ENCODE data around the gene GAS5. TPM values are rescaled to one million over a fixed set of nuclear protein-coding genes. Genes with fewer than 3 reads are reported as not detected.

GAS5 gene
- total RNA-seq, 2 experiments from 2014 or later = 328 to 370 TPM

DNA sequence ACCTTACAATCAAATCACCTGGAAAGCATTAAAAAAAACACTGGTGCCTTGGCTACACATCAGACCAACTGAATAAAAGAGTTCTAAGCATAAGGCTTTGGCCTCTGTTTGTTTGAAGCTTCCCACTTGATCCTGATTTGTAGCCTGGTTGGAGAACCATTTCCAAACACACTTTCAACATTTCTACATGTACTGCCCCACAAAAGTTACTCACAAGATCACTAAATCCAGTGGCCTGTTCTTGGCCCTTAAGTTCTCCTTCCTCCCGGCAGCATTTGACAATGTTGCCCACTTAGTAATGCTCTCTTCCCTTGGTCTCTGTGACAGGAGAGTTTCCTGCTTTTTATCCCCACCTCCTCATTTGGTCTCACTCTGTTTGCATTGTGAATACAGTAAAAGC, 11.8 kb downstream of the GAS5 start:
- no peak for DNase-seq
- CTCF ChIA-PET = interaction anchor here (0.6 kb wide), 1 partner anchor 297 kb away, joined by 4 read pairs; no protein-coding TSS in a partner anchor
- H3K4me1 Mint-ChIP-seq = no peaks in the 10 kb centered on the region
- H3K36me3 Mint-ChIP-seq (ENCODE audit: low read depth) = peaks cover 44% of the 10 kb centered on the region
- no peaks in the 10 kb centered on the region for H3K9me3 Mint-ChIP-seq
- H3K27ac Mint-ChIP-seq = no peak overlapping the region
- no peak overlapping the region for H3K4me3 Mint-ChIP-seq
- POLR2A ChIA-PET = no interaction called here
- H3K27me3 Mint-ChIP-seq = no peaks in the 10 kb centered on the region

GRCh38 chr1:173853074-173853473, 14.7 kb downstream of the GAS5 start:
- Mint-ChIP-seq H3K27ac (no peak overlapping the region), H3K9me3 (no peaks in the 10 kb centered on the region), H3K36me3 (ENCODE audit: low read depth) (peaks cover 43% of the 10 kb centered on the region), H3K27me3 (no peaks in the 10 kb centered on the region), H3K4me3 (no peak overlapping the region), H3K4me1 (no peaks in the 10 kb centered on the region)
- no peak for DNase-seq
- POLR2A ChIA-PET = no interaction called here
- CTCF ChIA-PET = no interaction called here

- no peaks in the 10 kb centered on the region for H3K9me3 Mint-ChIP-seq
- CTCF ChIA-PET = interaction anchor here (1.0 kb wide), 1 partner anchor 8 kb away, joined by 3 read pairs; no protein-coding TSS in a partner anchor
- H3K4me3 Mint-ChIP-seq = no peak overlapping the region
- DNase-seq = no peak
- H3K36me3 Mint-ChIP-seq (ENCODE audit: low read depth) = peaks cover 38% of the 10 kb centered on the region
- no peaks in the 10 kb centered on the region for H3K4me1 Mint-ChIP-seq
- no peak overlapping the region for H3K27ac Mint-ChIP-seq
- no peaks in the 10 kb centered on the region for H3K27me3 Mint-ChIP-seq
- POLR2A ChIA-PET = interaction anchor here (0.6 to 0.7 kb wide), 2 partner anchors 8 to 11 kb away, joined by 5 to 7 read pairs; no protein-coding TSS in a partner anchor
Observed at GRCh38 chr1:173852105-173852504, 15.7 kb downstream of the GAS5 start.

DNA sequence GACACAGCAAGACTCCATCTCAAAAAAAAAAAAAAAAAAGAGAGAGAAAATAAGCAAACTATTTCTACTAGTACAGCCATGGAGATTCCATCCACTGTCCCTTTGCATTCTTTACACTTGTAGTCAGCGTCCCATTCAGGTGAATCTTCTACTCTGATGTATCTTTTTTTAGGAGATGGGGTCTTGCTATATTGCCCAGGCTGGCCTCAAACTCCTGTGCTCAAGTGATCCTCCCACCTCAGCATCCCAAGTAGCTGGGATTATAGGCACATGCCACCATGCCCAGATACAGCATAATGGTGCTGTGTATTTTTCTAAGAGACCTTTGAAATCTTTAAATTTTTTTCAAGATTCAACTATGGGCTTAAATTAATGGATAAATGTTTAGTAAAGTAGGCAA, 35.0 kb downstream of the GAS5 start:
- Mint-ChIP-seq H3K27me3 (no peaks in the 10 kb centered on the region), H3K36me3 (ENCODE audit: low read depth) (peaks cover 33% of the 10 kb centered on the region), H3K9me3 (no peaks in the 10 kb centered on the region), H3K4me3 (no peak overlapping the region), H3K4me1 (peaks cover 7% of the 10 kb centered on the region), H3K27ac (no peak overlapping the region)
- CTCF ChIA-PET = no interaction called here
- POLR2A ChIA-PET = no interaction called here
- no peak for DNase-seq

GRCh38 chr1:173827611-173828010, 40.2 kb downstream of the GAS5 start:
- POLR2A ChIA-PET = no interaction called here
- Mint-ChIP-seq H3K9me3 (no peaks in the 10 kb centered on the region), H3K36me3 (ENCODE audit: low read depth) (peaks cover 32% of the 10 kb centered on the region), H3K27me3 (no peaks in the 10 kb centered on the region), H3K27ac (no peak overlapping the region), H3K4me1 (peaks cover 42% of the 10 kb centered on the region), H3K4me3 (no peak overlapping the region)
- CTCF ChIA-PET = interaction anchor here (1.1 kb wide), 1 partner anchor 41 kb away, joined by 4 read pairs; the partner anchor contains the start of gene ZBTB37
- DNase-seq = no peak

DNA sequence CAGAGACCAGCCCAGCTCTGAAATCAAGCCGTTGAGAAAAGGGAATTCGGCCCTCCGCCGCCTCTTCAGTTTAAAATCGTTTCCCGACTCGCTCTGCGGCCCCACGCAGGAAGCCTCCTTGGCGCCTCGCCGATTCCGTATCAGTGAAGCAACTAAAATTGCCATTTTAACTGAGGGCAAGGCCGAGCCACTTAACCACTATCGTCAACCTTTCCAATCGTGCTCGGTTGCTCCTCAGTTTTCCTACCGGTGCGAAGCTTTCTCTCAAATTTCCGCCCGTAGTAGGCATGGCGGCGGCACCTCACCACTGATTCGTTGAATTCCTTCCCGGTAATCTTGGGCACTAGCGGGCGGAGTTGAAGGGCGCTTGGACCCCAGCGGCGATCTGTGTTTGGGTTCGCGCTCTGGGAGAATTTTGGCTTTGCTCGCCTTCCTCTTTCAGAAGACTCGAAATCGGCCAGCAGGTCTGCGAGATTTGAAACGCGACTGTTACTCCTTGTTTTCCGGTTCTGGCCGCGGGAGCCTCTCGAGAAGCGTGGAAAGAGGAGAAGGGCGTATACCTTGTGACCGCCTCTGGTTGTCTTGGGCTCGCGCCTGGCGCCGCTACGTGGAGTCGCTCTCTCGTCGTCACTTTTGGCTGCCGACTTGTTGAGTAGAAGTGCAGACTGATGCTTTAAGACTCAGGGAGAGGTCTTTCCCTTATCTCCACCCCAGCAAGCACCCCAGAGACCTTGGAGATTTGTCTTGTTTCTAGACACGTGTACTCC, 43.3 kb downstream of the GAS5 start, which contains the start of the genes CENPL and DARS2:
Gene CENPL (minus strand): TSS at position 569 of the 767 bp plus-strand sequence. CDS start 13,584 bp downstream, outside the sequence.
Gene DARS2 (plus strand): TSS at position 359 of the 767 bp plus-strand sequence. CDS start 557 bp downstream, outside the sequence.
- peak; percentile 95 for DNase-seq

DNA sequence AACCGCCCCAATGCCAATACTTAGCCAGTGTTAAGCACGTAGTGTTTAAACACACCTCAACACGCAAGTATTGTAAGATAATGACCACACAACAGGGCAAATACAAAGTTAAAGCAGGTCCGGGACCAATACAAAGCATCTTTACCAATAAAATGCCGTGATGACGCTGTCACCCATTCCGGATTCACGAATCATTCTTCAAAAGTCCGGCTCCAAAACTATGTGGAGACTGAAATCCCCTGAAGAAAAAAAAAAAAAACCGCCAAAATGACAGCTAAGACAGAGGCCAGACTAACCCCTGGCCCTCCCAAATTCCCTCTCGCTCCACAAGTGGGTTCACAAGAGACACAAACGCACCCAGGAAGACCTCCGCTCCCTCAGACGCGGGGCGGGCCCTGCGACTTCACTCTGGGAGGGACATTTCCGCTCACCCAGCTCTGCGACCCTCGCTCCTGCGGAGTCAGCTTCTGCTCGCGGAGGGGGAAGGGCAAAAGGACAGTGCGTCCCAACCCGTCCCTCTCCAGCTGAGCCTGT, 43.9 kb downstream of the GAS5 start:
- DNase-seq = no peak

More for the DNA sequence above, 43.3 kb downstream of the GAS5 start, which contains the start of the genes CENPL and DARS2:
- Mint-ChIP-seq H3K27me3 (no peaks in the 10 kb centered on the region), H3K36me3 (ENCODE audit: low read depth) (peaks cover 45% of the 10 kb centered on the region), H3K27ac (peak within 1 kb of the TSS; percentile 99), H3K9me3 (no peaks in the 10 kb centered on the region), H3K4me1 (peaks cover 65% of the 10 kb centered on the region), H3K4me3 (peak within 1 kb of the TSS; percentile 86)
- CTCF ChIA-PET = interaction anchor here (0.6 to 1.6 kb wide), 8 partner anchors 17 to 395 kb away, joined by 3 to 5 read pairs (median 4); no protein-coding TSS in a partner anchor
- POLR2A ChIA-PET = interaction anchor here (0.6 to 1.4 kb wide), 4 partner anchors 36 to 400 kb away, joined by 3 to 7 read pairs (median 4); partner anchors contain the start of genes GAS5, KLHL20 and ZBTB37

GRCh38 chr1:173821680-173822079, 46.1 kb downstream of the GAS5 start:
- Mint-ChIP-seq H3K9me3 (no peaks in the 10 kb centered on the region), H3K27ac (no peak overlapping the region), H3K36me3 (ENCODE audit: low read depth) (peaks cover 55% of the 10 kb centered on the region), H3K4me3 (peak overlapping the region; percentile 86), H3K27me3 (no peaks in the 10 kb centered on the region), H3K4me1 (peaks cover 55% of the 10 kb centered on the region)
- ChIA-PET POLR2A (no interaction called here), CTCF (no interaction called here)
- DNase-seq = no peak

More for the DNA sequence above, 43.9 kb downstream of the GAS5 start:
- Mint-ChIP-seq H3K4me3 (peak overlapping the region; percentile 86), H3K36me3 (ENCODE audit: low read depth) (peaks cover 43% of the 10 kb centered on the region), H3K27ac (peak overlapping the region; percentile 99), H3K27me3 (no peaks in the 10 kb centered on the region), H3K4me1 (peaks cover 62% of the 10 kb centered on the region), H3K9me3 (no peaks in the 10 kb centered on the region)
- ChIA-PET CTCF (interaction anchor here (0.6 to 1.5 kb wide), 6 partner anchors 16 to 394 kb away, joined by 3 to 5 read pairs (median 4); no protein-coding TSS in a partner anchor), POLR2A (interaction anchor here (0.6 to 1.4 kb wide), 4 partner anchors 37 to 400 kb away, joined by 3 to 7 read pairs (median 4); partner anchors contain the start of genes GAS5, KLHL20 and ZBTB37)

GRCh38 chr1:173818459-173818858, 49.3 kb downstream of the GAS5 start:
- H3K4me1 Mint-ChIP-seq = peaks cover 65% of the 10 kb centered on the region
- H3K27me3 Mint-ChIP-seq = no peaks in the 10 kb centered on the region
- H3K4me3 Mint-ChIP-seq = no peak overlapping the region
- H3K9me3 Mint-ChIP-seq = peaks cover 5% of the 10 kb centered on the region
- peaks cover 75% of the 10 kb centered on the region for H3K36me3 Mint-ChIP-seq (ENCODE audit: low read depth)
- H3K27ac Mint-ChIP-seq = no peak overlapping the region
- CTCF ChIA-PET = interaction anchor here (0.5 to 1.1 kb wide), 3 partner anchors 12 to 399 kb away, joined by 3 to 9 read pairs (median 3); no protein-coding TSS in a partner anchor
- POLR2A ChIA-PET = no interaction called here
- DNase-seq = no peak

Other genes starting within 250 kb of the GAS5 start
- not detected for gene TEX50, start 232.7 kb downstream of the GAS5 start, total RNA-seq
- gene ANKRD45, start 198.1 kb downstream of the GAS5 start, total RNA-seq = not detected
- 10 to 100 TPM; 21.3 to 21.6 TPM for gene KLHL20, start 153.0 kb downstream of the GAS5 start, total RNA-seq
- gene DARS2, start 43.3 kb downstream of the GAS5 start, total RNA-seq = 10 to 100 TPM; 28.1 to 30.8 TPM
- 10 to 100 TPM; 35.5 to 39.7 TPM for gene CENPL, start 43.1 kb downstream of the GAS5 start, total RNA-seq
- gene ZBTB37, start 391 bp upstream of the GAS5 start, total RNA-seq = 10 to 100 TPM; 10.2 to 10.9 TPM
- under 1 TPM; 0.17 TPM for gene SERPINC1, start 49.3 kb upstream of the GAS5 start, total RNA-seq
- gene RC3H1, start 154.4 kb upstream of the GAS5 start, total RNA-seq = 10 to 100 TPM; 34.4 to 37.9 TPM

Measured in activated CD4-positive, alpha-beta T cell treated with anti-CD3 and anti-CD28 coated beads, Interleukin-2, amount 10 ng/mL, durations not matched to agents 7 days and 5 days (primary cell).